ENCODE results near the gene CYP26B1. TPM values are rescaled to one million over a fixed set of nuclear protein-coding genes. Genes with fewer than 3 reads are reported as not detected.

Gene CYP26B1
- total RNA-seq, 1 donor from 2014 or later: 4.7 TPM

GRCh38 chr2:72085513-72085912, 62.1 kb downstream of the CYP26B1 start:
- no peak for TF ChIP-seq CTCF (IDR thresholded peaks at IDR 0.05)

GRCh38 chr2:72085036-72085435, 62.6 kb downstream of the CYP26B1 start:
- H3K4me1 Mint-ChIP-seq (ENCODE audit: low read depth): no peaks in the 10 kb centered on the region
- no peaks in the 10 kb centered on the region for H3K9me3 Mint-ChIP-seq (ENCODE audit: low read depth)
- no peak overlapping the region for H3K4me3 Mint-ChIP-seq (ENCODE audit: unreplicated experiment)
- peaks cover 7% of the 10 kb centered on the region for H3K27me3 Mint-ChIP-seq (ENCODE audit: low read depth)
- no peak for DNase-seq (ENCODE audit: low spot score)
- H3K36me3 Mint-ChIP-seq (ENCODE audit: low read depth): no peaks in the 10 kb centered on the region
- H3K27ac Mint-ChIP-seq (ENCODE audit: unreplicated experiment): no peak overlapping the region
- no peak for TF ChIP-seq CTCF (IDR thresholded peaks at IDR 0.05)

More at GRCh38 chr2:72085513-72085912, 62.1 kb downstream of the CYP26B1 start:
- no peak for DNase-seq (ENCODE audit: low spot score)
- H3K27ac Mint-ChIP-seq (ENCODE audit: unreplicated experiment): no peak overlapping the region
- no peaks in the 10 kb centered on the region for H3K36me3 Mint-ChIP-seq (ENCODE audit: low read depth)
- H3K4me1 Mint-ChIP-seq (ENCODE audit: low read depth): no peaks in the 10 kb centered on the region
- H3K9me3 Mint-ChIP-seq (ENCODE audit: low read depth): no peaks in the 10 kb centered on the region
- H3K4me3 Mint-ChIP-seq (ENCODE audit: unreplicated experiment): no peak overlapping the region
- peaks cover 7% of the 10 kb centered on the region for H3K27me3 Mint-ChIP-seq (ENCODE audit: low read depth)

- Mint-ChIP-seq H3K36me3 (ENCODE audit: low read depth) (no peaks in the 10 kb centered on the region), H3K4me1 (ENCODE audit: low read depth) (no peaks in the 10 kb centered on the region), H3K9me3 (ENCODE audit: low read depth) (no peaks in the 10 kb centered on the region), H3K27ac (ENCODE audit: unreplicated experiment) (no peak overlapping the region), H3K4me3 (ENCODE audit: unreplicated experiment) (no peak overlapping the region), H3K27me3 (ENCODE audit: low read depth) (peaks cover 5% of the 10 kb centered on the region)
- no peak for TF ChIP-seq CTCF (IDR thresholded peaks at IDR 0.05)
- DNase-seq (ENCODE audit: low spot score): no peak
Measured at GRCh38 chr2:72084584-72084976, 63.1 kb downstream of the CYP26B1 start.

GRCh38 chr2:72083751-72084583, 63.7 kb downstream of the CYP26B1 start:
- Mint-ChIP-seq H3K4me3 (ENCODE audit: unreplicated experiment) (no peak overlapping the region), H3K4me1 (ENCODE audit: low read depth) (no peaks in the 10 kb centered on the region), H3K9me3 (ENCODE audit: low read depth) (no peaks in the 10 kb centered on the region), H3K27me3 (ENCODE audit: low read depth) (peaks cover 6% of the 10 kb centered on the region), H3K36me3 (ENCODE audit: low read depth) (no peaks in the 10 kb centered on the region), H3K27ac (ENCODE audit: unreplicated experiment) (no peak overlapping the region)
- no peak for DNase-seq (ENCODE audit: low spot score)
- no peak for TF ChIP-seq CTCF (IDR thresholded peaks at IDR 0.05)

GRCh38 chr2:72082887-72083286, 64.8 kb downstream of the CYP26B1 start:
- H3K4me1 Mint-ChIP-seq (ENCODE audit: low read depth): no peaks in the 10 kb centered on the region
- peaks cover 7% of the 10 kb centered on the region for H3K27me3 Mint-ChIP-seq (ENCODE audit: low read depth)
- no peak overlapping the region for H3K27ac Mint-ChIP-seq (ENCODE audit: unreplicated experiment)
- no peaks in the 10 kb centered on the region for H3K9me3 Mint-ChIP-seq (ENCODE audit: low read depth)
- no peaks in the 10 kb centered on the region for H3K36me3 Mint-ChIP-seq (ENCODE audit: low read depth)
- H3K4me3 Mint-ChIP-seq (ENCODE audit: unreplicated experiment): no peak overlapping the region
- TF ChIP-seq CTCF (IDR thresholded peaks at IDR 0.05): no peak
- DNase-seq (ENCODE audit: low spot score): no peak

Measured in chondrocyte (in vitro differentiated cells).